Panc1 (cell line): Measurements from ENCODE around the gene RAB7A.

Experiments used
- REST ChIP-seq, 2 experiments: IDR thresholded peaks; 2 replicates each; pipeline ENCODE4 v1.6.1; 2011 to 2012; ENCODE audit warnings: low read depth in 2 of 2, control low read depth in 1 of 2, low read length in 1 of 2, mild to moderate bottlenecking in 1 of 2, moderate library complexity in 1 of 2; ENCODE audit not compliant: insufficient read depth in 1 of 2
- SIN3A ChIP-seq: IDR thresholded peaks from 2 replicates; pipeline ENCODE4 v1.6.1; 2012; ENCODE audit warnings: low read depth, mild to moderate bottlenecking, low read length, moderate library complexity, borderline replicate concordance; ENCODE audit not compliant: insufficient read depth
- TCF7L2 ChIP-seq: IDR thresholded peaks from 2 replicates; pipeline ENCODE4 v1.6.1; 2011; ENCODE audit warnings: mild to moderate bottlenecking, low read depth, low read length, inconsistent platforms
- TF ChIP-seq, protein P1 (sequence below): fragments of 450-650 bp; IDR thresholded peaks from 2 replicates; pipeline ENCODE4 v1.5.1; 2017; ENCODE audit warnings: mild to moderate bottlenecking

GRCh38 chr3:128861491-128861890, 135.5 kb downstream of the RAB7A start:
- TF ChIP-seq, protein P1, sequence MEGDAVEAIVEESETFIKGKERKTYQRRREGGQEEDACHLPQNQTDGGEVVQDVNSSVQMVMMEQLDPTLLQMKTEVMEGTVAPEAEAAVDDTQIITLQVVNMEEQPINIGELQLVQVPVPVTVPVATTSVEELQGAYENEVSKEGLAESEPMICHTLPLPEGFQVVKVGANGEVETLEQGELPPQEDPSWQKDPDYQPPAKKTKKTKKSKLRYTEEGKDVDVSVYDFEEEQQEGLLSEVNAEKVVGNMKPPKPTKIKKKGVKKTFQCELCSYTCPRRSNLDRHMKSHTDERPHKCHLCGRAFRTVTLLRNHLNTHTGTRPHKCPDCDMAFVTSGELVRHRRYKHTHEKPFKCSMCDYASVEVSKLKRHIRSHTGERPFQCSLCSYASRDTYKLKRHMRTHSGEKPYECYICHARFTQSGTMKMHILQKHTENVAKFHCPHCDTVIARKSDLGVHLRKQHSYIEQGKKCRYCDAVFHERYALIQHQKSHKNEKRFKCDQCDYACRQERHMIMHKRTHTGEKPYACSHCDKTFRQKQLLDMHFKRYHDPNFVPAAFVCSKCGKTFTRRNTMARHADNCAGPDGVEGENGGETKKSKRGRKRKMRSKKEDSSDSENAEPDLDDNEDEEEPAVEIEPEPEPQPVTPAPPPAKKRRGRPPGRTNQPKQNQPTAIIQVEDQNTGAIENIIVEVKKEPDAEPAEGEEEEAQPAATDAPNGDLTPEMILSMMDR: no peak
- TF ChIP-seq REST (IDR thresholded peaks at IDR 0.05; ENCODE audit: insufficient read depth in 1 of 2, low read depth in 2 of 2, low read length in 1 of 2) (no peak), SIN3A (no peak), TCF7L2 (no peak)
